ENCODE results near the gene CCL17.
"Not testable (repeated sequence)": the region's sequence is repeated elsewhere in the genome, so short reads cannot be mapped to it uniquely, and the experiment has no call there.

Gene CCL17

GRCh38 chr16:57379579-57379978, 25.0 kb upstream of the CCL17 start:
- DNase-seq: no peak

GRCh38 chr16:57380671-57381462, 23.7 kb upstream of the CCL17 start:
- DNase-seq: no peak

GRCh38 chr16:57381791-57382534, 22.6 kb upstream of the CCL17 start:
- DNase-seq: no peak

DNA sequence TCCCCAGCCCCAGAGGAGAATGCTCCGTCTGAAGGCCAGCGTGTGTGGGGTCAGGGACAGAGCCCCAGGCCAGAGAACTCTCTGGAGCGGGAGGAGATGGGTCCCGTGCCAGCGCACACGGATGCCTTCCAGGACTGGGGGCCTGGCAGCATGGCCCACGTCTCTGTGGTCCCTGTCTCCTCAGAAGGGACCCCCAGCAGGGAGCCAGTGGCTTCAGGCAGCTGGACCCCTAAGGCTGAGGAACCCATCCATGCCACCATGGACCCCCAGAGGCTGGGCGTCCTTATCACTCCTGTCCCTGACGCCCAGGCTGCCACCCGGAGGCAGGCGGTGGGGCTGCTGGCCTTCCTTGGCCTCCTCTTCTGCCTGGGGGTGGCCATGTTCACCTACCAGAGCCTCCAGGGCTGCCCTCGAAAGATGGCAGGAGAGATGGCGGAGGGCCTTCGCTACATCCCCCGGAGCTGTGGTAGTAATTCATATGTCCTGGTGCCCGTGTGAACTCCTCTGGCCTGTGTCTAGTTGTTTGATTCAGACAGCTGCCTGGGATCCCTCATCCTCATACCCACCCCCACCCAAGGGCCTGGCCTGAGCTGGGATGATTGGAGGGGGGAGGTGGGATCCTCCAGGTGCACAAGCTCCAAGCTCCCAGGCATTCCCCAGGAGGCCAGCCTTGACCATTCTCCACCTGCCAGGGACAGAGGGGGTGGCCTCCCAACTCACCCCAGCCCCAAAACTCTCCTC, 21.9 kb upstream of the CCL17 start:
- no peak for DNase-seq

DNA sequence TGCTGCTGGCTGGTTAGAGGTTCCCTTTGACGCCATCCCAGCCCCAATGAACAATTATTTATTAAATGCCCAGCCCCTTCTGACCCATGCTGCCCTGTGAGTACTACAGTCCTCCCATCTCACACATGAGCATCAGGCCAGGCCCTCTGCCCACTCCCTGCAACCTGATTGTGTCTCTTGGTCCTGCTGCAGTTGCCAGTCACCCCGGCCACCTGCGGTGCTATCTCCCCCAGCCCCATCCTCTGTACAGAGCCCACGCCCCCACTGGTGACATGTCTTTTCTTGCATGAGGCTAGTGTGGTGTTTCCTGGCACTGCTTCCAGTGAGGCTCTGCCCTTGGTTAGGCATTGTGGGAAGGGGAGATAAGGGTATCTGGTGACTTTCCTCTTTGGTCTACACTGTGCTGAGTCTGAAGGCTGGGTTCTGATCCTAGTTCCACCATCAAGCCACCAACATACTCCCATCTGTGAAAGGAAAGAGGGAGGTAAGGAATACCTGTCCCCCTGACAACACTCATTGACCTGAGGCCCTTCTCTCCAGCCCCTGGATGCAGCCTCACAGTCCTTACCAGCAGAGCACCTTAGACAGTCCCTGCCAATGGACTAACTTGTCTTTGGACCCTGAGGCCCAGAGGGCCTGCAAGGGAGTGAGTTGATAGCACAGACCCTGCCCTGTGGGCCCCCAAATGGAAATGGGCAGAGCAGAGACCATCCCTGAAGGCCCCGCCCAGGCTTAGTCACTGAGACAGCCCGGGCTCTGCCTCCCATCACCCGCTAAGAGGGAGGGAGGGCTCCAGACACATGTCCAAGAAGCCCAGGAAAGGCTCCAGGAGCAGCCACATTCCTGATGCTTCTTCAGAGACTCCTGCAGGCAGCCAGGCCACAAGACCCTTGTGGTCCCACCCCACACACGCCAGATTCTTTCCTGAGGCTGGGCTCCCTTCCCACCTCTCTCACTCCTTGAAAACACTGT, 21.0 kb upstream of the CCL17 start:
- no peak for DNase-seq

DNA sequence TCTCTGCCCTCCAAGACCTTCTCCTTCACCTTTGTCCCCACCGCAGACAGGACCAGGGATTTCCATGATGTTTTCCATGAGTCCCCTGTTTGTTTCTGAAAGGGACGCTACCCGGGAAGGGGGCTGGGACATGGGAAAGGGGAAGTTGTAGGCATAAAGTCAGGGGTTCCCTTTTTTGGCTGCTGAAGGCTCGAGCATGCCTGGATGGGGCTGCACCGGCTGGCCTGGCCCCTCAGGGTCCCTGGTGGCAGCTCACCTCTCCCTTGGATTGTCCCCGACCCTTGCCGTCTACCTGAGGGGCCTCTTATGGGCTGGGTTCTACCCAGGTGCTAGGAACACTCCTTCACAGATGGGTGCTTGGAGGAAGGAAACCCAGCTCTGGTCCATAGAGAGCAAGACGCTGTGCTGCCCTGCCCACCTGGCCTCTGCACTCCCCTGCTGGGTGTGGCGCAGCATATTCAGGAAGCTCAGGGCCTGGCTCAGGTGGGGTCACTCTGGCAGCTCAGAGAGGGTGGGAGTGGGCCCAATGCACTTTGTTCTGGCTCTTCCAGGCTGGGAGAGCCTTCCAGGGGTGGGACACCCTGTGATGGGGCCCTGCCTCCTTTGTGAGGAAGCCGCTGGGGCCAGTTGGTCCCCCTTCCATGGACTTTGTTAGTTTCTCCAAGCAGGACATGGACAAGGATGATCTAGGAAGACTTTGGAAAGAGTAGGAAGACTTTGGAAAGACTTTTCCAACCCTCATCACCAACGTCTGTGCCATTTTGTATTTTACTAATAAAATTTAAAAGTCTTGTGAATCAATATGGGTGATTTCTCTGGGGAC, 20.1 kb upstream of the CCL17 start:
- DNase-seq: no peak

GRCh38 chr16:57385083-57385482, 19.5 kb upstream of the CCL17 start:
- no peak for DNase-seq

DNA sequence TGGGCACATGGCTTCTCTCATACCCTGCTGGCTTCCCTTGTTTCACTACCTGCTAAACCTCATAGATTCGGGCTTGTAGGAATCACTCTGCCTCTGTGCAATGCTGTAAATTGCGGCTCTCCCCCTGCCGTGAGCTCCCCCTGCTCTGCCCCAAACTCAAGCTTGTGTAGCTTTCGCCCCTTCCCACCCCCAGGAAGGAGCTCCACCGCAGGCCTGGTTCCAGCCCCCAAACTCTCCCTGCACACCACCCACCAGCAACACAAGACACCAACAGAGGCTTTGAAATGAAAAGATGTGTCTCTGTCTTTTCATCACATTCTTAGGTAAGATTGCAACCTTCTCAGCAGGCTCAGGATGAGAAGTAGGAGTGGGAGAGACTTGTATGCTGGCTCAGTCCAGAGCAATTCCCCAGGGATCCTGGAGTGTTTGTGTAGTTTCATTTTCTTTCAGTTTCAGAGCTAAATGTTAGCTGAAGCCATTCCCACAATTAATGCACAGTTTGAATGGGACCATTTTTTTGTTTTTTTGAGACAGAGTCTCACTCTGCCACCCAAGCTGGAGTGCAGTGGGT, 18.1 kb upstream of the CCL17 start:
- DNase-seq: no peak

DNA sequence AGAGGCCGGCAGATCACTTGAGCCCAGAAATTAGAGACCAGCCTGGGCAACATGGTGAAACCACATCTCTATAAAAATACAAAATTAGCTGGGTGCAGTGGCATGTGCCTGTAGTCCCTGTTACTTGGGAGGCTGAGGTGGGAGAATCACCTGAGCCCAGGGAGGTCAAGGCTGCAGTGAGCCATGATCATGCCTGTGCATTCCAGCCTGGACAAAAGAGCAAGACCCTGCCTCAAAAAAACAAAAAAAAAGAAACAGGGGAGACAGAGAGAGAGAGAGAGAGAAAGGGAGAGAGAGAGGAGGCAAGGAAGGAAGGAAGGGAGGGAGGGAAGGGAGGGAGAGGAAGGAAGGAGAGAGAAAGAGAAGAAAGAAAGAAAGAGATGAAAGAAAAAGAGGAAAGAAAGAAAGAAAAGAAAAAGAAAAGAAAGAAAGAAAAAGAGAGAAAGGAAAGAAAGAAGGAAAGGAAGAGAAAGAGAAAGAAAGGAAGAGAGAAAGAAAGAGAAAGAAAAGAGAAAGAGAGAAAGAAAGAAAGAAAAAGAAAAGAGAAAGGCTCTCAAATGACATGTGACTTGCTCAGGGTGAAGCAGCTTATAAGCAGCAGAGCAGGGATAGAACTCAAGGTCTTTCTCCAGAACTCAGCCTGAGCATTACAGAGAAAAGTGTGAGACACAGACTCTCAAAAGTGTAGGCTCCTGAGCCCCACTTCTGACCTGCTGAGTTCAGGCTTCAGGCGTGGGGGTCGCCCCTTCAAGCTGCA, 16.8 kb upstream of the CCL17 start:
- DNase-seq: no peak

GRCh38 chr16:57388359-57389086, 16.0 kb upstream of the CCL17 start:
- no peak for DNase-seq

DNA sequence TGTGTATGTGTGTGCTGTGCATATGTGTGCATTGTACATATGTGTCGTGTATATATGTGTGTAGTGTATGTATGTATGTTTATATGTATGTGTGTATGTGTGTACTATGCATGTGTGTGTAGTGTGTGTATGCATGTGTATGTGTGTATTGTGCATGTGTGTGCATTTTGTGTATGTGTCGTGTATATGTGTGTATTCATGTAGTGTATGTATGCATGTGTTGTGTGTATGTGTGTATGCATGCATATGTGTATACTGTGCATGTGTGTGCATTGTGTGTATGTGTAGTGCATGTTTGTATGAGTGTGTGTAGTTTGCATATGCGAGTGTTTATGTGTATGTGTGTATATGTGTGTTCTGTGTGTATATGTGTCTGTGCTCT, 15.5 kb upstream of the CCL17 start:
- DNase-seq: no peak

- DNase-seq: no peak
These were observed 13.8 kb upstream of the CCL17 start for GRCh38 chr16:57390636-57391295.

DNA sequence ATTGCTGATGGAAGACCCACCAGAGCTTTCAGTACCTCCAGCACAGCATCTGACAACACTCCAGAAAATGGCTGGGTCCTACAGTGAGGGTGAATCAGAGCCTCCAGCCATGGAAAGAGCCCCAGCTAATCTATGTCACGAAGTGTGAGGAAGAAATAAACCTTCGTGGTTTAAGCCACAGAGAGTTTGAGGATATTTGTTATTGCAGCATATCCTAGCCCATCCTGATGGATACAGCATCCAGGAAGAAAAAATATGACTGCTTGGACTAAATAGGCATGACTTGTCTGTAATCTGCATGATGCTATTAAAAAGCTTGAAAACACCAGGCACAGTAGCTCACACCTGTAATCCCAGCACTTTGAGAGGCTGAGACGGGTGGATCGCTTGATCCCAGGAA, 13.3 kb upstream of the CCL17 start:
- DNase-seq: no peak

GRCh38 chr16:57391708-57392107, 12.9 kb upstream of the CCL17 start:
- DNase-seq: no peak

DNA sequence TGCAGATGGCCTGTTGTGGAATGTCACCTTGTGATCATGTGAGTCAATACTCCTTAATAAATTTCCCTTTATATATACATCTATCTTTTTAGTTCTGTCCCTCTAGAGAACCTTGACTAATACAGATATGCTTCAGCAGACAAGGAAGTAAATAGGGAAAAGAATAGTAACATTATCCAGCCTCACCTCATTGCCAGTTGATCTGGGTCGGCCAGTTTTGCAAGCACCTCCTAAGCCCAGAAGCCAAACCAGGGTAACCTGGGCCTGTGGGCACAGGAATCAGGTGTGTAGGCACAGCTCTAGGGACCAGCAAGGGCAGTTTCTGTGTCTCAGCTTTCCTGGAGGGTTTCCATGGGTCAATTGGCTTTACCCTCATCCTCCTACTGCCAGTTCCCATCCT, 11.9 kb upstream of the CCL17 start:
- DNase-seq: no peak

DNA sequence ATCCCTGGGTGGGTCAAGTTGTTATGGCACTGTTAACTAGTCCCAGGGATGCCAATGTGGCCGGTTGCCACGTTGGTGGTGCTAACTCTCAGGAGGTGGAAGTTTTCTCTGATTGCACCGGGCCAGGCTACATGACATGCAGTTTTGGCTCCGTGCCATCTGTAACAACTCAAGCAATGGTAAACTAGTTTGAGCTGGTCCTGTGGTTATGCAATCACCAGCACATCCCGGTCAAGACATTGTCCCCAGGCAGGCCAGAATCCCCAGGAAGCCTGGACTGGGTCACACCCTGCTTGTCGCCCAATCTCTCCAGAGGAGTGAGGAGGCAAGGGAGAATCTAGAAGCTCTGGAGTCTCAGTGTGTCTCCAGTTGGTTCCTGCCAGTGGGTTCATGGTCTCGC, 10.1 kb upstream of the CCL17 start:
- DNase-seq: no peak

GRCh38 chr16:57395026-57395425, 9.5 kb upstream of the CCL17 start:
- DNase-seq: no peak

DNA sequence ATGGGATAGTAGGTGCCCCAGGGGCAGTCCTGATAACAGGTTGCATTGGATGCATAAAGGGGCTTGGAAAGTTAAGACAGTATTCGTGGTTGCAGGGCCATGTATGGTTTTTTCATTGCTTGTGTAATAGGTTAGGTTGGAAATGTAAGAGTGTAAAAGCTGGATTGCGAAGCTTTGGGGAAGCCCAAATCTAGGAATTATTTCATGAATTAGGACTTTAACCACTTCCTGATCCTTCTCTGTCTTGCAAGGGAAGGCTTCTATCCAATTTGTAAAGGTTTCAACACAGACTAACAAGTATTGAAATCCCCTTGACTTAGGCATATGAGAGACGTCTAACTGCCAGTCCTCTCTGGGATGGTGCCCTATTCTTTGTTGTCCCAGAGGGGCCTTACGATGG, 7.8 kb upstream of the CCL17 start:
- no peak for DNase-seq

DNA sequence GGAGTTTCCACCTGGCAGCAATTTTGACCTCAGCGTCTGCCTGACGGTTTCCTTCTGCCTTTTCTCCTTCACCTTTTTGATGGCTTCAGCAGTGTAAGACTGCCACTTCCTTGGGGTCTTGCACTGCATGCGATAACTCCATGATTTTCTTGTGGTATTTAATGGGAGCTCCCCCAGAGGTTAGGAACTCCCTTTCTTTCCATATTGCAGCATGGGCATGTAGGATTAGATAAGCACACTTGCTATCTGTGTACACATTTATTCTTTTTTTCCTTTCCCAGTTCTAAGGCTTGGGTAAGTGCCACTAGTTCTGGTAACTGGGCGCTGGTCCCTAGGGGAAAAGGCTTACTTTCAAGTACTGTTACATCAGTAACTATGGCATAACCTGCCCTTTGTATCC, 7.1 kb upstream of the CCL17 start:
- DNase-seq: not testable (repeated sequence)

Measured in HCEC 1CT (cell line).